Eye (tissue), 1 donor: ENCODE data around the gene SURF1.
A peak's percentile ranks its signal among the peaks of the same experiment; 100 is the strongest.
"Not testable (repeated sequence)": the region's sequence is repeated elsewhere in the genome, so short reads cannot be mapped to it uniquely, and the experiment has no call there.

ENCODE experiments used
- DNase-seq: peaks from one replicate; pipeline ENCODE4 v3.0.0-alpha.2; 2015

SURF1 gene

DNA sequence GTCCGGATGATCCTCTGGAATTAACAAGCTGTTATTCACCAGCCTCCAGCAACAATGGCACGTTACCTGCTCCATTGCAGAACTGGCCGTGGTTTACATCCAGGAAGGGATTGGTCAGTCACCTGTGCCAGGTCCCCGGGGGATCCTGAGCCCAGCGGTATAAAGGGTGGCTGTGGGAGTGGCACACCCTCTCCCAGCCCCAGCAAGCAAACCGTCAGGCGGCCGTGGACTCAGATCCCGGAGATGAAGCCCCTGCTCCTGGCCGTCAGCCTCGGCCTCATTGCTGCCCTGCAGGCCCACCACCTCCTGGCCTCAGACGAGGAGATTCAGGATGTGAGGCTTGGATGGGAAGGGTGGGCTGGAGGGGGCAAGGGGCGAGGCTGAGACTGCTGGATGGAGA, 38.7 kb downstream of the SURF1 start:
- not testable (repeated sequence) for DNase-seq

DNA sequence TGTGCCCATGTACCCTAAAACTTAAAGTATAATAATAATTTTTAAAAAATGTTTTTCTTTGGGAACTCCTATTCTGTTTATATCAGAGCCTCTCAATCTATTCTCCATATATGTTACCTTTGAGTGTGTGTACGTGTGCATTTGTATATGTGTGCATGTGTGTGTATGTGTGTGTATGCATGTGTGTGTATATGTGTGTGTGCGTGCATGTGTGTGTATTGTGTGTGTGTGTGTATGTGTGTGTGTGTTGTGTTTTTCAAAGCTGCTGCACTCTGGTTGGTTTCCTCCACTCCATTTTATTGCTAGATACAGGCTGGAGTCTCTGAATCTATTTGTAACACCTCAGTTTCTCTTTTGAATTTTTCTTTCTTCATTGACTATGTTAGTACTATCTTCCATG, 40.3 kb downstream of the SURF1 start:
- no peak for DNase-seq

DNA sequence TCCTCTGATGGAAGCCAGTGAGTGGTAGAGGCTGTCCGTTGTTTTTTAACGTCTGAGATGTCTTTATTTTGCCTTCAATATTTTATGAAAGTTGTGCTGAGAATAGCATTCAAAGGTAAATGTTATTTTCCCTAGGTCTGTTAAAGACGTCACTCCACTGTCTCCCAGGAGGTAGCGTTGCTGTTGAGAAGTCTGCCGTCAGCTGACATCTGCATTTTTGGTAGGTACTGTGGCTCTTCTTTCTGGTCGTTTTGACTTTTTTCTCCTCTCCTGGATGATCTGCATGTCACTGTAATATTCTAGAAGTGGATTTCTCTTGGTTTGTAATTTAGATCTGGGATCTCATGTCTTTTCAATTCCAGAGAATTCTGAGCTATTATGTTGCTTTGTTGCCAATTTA, 46.7 kb downstream of the SURF1 start:
- no peak for DNase-seq

DNA sequence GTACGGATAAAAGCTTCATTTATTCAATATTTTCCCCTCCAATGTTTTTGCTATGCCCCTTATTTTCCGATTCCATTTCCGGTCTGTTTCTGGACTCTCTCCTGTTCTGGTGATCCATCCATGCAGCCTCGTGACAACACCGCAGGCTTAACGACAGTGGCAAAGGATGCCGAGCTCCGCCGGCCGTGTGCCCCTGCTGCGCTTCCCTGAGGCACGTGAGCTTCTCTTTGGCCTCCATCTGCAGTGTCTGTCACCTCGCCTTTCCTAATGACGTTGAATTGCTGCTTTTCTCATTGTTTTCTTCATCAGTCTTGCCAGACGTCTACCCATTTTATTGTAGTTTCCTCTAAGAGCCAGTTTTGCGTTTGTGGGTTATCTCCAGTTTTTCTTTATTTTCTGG, 49.0 kb downstream of the SURF1 start:
- DNase-seq = no peak

DNA sequence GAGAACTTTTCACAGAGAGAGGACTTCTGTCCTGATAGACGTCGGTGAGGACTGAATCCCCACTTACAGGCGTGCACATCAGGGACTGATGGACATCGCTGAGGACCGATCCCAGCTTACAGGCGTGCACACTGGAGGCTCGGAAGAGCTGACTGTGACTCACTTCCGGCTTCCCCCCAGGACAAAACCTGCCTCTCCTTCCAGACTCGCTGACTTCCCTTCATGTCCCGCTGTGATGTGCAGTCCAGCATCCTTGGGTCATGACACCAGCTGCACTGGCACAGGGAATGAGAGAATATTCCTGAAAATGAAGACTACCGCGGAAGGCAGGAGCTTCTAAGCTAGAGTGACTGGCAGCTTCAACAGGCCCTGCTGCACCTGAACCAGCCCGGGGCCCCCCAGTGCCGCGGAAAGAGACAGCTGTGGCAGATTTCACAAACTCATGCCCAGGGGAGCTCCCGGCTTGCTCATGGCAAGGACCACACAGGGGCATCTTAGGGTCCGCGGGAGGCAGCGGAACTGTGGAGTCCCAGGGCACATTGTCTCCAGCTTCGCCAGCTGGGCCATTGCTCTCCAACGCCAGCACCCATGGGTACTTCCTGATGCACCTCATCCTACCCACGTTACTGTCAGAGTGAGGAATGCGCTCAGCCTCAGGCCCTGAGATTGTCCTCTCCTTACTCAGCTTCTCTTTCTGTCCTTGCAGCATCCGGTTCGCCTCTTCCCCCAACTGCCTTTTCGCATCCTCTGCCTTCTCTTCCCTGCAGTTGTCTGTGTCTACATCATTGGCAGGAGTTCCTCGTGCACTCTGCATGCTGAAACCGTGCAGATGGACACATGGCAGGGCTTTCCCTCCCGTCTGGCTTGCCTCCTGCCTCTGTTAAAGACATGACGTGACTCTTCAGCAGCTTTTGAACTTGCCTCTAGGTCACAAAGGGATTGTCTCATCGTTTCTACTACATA, 49.8 kb downstream of the SURF1 start:
- no peak for DNase-seq

DNA sequence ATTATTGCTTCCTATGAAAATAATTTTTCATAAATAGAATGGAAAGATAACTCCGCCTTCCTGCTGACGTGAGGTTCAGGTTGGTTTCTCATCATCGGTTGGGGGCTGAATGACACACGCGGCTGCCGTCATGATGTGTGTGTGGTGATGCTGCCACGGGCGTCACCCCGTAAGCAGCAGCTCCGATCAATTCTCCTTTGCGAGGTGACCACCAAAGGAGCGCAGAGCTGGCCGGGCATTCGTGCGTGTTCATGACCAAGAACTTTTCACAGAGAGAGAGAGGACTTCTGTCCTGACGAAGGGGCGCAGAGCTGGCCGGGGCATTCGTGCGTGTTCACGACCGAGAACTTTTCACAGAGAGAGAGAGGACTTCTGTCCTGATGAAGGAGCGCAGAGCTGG, 50.6 kb downstream of the SURF1 start:
- DNase-seq = no peak

DNA sequence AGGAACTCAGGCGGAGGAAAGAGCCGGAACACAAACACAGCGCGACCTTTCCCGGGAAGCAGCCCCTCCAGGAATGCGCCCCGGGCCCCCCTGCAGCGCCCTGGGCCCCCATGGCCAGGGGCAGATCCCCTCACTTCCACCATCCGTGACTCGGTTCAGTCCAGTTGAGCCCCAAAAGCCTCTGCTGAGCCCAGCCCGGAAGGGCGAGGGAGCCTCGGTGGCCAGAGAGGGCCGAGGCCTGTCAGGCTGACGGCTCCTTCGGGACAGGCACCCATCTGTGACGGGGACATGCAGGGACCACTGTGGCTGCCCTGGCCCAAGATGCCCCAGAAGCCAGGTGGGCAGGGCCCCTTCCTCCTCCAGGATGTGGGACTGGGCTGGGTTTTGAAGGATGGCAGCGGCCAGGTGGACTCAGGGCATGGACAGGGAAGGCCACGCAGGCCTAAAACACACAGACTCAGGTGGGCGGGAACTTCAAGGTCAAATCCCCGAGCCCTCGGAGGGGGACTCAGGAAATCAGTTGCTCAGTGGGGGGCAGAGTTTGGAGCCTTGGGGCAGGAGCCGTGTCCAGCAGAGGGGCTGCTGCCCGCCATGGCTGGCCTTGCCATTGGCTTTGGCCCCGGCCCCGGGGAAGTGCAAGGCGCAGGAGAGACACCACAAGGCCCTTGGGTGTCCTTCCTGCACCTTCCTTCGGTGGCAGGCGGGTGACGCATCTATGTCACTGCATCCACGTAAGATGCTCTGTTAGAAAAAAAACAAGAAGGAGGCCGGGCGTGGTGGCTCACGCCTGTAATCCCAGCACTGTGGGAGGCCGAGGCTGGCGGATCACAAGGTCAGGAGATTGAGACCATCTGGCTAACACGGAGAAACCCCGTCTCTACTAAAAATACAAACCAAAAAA, 51.6 kb downstream of the SURF1 start:
- DNase-seq = no peak

DNA sequence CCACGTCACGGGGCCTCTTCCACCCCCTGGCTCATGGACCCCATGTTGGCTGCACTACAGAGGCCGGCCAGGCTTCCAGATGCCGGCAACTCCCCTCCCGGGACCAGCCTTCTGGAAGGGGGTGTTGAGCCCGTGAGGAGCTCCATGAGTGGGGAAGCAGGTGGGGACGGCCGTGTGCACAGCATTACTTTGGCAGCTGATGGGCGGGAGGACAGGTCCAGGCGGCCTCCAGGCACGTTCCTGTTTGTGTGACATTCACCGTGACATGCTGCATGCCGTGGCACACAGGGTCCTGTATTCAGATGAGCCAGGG, 52.2 kb downstream of the SURF1 start:
- peak; percentile 20 for DNase-seq

DNA sequence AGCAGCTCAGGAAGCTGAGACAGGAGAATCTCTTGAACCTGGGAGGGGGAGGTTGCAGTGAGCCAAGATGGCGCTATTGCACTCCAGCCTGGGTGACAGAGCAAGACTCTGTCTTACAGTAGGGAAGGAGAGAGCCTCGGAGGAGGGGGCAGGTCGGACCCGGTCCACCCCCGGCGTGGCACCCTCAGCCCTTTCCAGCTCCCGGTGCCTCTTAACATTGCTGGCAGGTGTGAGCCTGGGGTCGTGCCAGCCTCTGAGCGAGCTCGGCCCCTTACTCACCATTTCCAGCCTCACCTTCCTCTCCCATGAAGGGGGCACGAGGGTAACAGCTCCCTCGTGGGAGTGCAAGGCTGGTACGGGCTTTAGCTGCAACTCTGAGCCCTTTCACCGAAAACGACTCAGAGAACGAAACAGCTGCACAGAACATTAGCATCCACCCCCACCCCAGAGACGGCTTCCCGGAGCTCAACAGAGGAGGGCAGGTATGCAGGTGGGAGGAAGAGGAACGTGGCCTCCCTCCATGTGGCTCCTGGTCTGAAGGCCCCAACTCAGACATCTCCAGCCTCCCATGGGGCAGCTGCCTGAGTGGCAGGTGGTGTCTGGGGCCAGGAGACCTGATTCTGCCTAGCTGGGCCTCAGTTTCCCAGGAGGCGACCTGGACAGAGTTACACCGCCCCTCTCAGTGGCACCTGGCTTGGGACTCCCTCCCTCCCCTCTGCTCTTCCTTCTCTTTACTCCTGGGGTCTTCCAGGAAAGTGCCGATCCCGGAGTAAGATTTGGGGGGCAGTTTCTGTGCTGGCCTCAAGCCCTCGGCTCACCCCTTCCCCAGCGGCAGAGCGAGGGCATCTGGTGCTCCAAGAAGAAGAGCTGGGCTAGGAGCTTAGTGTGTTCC, 52.8 kb downstream of the SURF1 start:
- no peak for DNase-seq
